ENCODE data around the gene KITLG. TPM values are rescaled to one million over a fixed set of nuclear protein-coding genes. Genes with fewer than 3 reads are reported as not detected.

Gene KITLG
- total RNA-seq, 4 donors from 2014 or later, result 3.9 to 33.0 (median 14.7) TPM

DNA sequence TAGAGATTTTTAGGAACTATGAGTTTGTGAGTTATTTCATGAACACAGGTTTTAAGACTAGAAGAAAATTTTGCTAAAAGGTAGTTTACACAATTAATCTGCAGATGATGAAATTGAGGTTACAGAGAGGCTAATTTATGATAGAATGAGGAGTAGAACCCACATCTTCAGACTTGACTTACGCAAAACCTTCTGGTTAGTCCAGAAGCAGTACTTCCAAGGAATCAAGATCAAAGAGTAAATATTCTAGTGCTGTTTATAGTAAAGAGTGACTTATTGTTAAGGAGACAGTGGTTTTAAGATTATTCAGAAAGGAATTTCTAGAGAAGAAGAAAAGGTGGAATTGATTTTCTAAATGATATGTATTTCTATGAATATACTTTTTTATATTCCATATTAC is 10.6 kb upstream of the KITLG start:
- no peaks in the 10 kb centered on the region for H3K27me3 ChIP-seq
- DNase-seq, result no peak
- no peaks in the 10 kb centered on the region for H3K36me3 ChIP-seq
- 91 to 94% methylated on average over 1 of the region's 1 CpG for WGBS, 2 donors
- TF ChIP-seq POLR2A (IDR thresholded peaks at IDR 0.05), result no peak
- TF ChIP-seq, protein P1, sequence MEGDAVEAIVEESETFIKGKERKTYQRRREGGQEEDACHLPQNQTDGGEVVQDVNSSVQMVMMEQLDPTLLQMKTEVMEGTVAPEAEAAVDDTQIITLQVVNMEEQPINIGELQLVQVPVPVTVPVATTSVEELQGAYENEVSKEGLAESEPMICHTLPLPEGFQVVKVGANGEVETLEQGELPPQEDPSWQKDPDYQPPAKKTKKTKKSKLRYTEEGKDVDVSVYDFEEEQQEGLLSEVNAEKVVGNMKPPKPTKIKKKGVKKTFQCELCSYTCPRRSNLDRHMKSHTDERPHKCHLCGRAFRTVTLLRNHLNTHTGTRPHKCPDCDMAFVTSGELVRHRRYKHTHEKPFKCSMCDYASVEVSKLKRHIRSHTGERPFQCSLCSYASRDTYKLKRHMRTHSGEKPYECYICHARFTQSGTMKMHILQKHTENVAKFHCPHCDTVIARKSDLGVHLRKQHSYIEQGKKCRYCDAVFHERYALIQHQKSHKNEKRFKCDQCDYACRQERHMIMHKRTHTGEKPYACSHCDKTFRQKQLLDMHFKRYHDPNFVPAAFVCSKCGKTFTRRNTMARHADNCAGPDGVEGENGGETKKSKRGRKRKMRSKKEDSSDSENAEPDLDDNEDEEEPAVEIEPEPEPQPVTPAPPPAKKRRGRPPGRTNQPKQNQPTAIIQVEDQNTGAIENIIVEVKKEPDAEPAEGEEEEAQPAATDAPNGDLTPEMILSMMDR (IDR thresholded peaks at IDR 0.05), result no peak
- intact Hi-C loops (cut with DNase I), result no loop called here
- no peak overlapping the region for H3K27ac ChIP-seq
- no peak overlapping the region for H3K4me3 ChIP-seq
- H3K4me1 ChIP-seq, result no peaks in the 10 kb centered on the region
- H3K9me3 ChIP-seq, result peaks cover 0 to 15% (median 9%) of the 10 kb centered on the region in 3 donors

DNA sequence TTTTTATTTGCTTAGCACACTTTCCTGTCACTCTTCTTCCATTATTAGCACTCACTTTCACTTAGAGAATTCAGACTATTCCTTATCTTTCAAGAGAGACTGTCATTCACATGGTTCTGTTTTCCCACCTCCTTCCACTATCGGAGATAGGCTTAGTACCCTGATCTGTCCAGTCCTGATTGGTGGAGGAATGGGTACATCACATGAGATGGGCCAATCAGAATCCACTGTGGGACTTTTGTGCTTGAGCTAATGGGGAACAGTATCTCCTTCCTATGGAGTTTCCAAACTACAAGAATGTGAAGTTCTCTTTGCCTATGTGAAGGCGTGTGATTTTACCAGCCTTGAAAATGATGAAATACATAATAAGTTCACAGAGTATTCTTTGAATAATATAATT is 4.8 kb upstream of the KITLG start:
- Histone ChIP-seq H3K27ac (no peak overlapping the region), H3K4me1 (peaks cover 0 to 8% (median 0%) of the 10 kb centered on the region in 3 donors), H3K27me3 (no peaks in the 10 kb centered on the region), H3K36me3 (no peaks in the 10 kb centered on the region), H3K4me3 (no peak overlapping the region), H3K9me3 (peaks cover 0 to 15% (median 9%) of the 10 kb centered on the region in 3 donors)
- intact Hi-C loops (cut with DNase I), result no loop called here
- DNase-seq, result no peak
- TF ChIP-seq, protein P1 (IDR thresholded peaks at IDR 0.05), result no peak
- TF ChIP-seq POLR2A (IDR thresholded peaks at IDR 0.05), result no peak
- WGBS, 2 donors, result 95 to 100% methylated on average over 2 of the region's 2 CpGs

DNA sequence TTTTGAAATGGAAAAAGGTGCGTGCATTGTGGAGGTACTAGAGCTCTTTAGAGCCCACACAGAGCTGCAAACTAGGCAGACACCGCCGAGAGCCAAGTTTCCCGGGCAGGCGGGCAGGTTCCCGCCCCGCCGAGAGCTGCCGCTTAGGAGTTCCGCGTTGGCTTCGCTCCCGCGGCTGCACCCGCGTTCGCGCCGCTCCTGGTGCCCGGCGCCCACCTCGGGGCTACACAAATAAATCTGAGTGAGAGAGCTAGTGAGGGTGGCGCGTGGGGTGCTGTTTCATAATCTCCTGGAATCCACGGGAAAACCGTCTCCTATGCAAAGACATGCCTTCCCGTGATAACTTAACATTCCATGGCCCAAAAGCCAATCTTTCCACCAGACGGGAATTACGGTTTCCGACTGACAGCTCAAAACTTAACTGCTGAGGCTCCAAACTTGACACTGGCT is 645 bp downstream of the KITLG start:
- H3K27ac ChIP-seq, result peak overlapping the region; percentile 76 to 89 (median 84)
- no peaks in the 10 kb centered on the region for H3K9me3 ChIP-seq
- H3K27me3 ChIP-seq, result no peaks in the 10 kb centered on the region
- TF ChIP-seq, protein P1 (IDR thresholded peaks at IDR 0.05), result no peak
- no peak for TF ChIP-seq POLR2A (IDR thresholded peaks at IDR 0.05)
- H3K4me3 ChIP-seq, result peak overlapping the region; percentile 67 to 87 (median 81)
- H3K36me3 ChIP-seq, result no peaks in the 10 kb centered on the region
- 0% methylated on average over 22 to 23 of the region's 30 CpGs for WGBS, 2 donors
- intact Hi-C loops (cut with DNase I), result loop anchor here (10.0 kb wide), 1 partner anchor 435 kb away; the partner anchor contains the start of genes CEP290 and TMTC3
- H3K4me1 ChIP-seq, result peaks cover 0 to 59% (median 10%) of the 10 kb centered on the region in 3 donors
- no peak for DNase-seq

DNA sequence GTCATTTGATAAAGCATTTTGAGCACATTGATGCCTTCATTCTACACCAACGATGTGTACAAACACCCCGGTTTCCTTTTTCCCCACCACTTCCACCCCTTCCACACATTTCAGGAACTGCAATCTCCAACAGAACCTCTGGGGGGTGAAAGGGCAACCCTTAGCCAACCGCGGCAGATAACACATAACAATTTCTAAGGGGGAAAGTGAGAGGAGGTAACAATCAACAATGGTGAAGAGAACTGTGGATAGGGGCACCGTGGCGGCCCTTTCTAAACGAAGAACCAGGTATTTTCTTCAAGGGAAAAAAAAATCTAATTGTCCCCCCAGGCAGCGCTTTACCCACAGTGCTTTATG is 1.1 kb downstream of the KITLG start:
- Histone ChIP-seq H3K36me3 (no peaks in the 10 kb centered on the region), H3K27me3 (no peaks in the 10 kb centered on the region), H3K4me3 (peak overlapping the region; percentile 67 to 87 (median 81)), H3K9me3 (no peaks in the 10 kb centered on the region), H3K4me1 (peaks cover 0 to 64% (median 15%) of the 10 kb centered on the region in 3 donors), H3K27ac (peak overlapping the region; percentile 76 to 89 (median 84))
- WGBS, 2 donors, result 1% methylated on average over 8 of the region's 8 CpGs
- intact Hi-C loops (cut with DNase I), result loop anchor here (10.0 kb wide), 1 partner anchor 434 kb away; the partner anchor contains the start of genes CEP290 and TMTC3
- TF ChIP-seq, protein P1 (IDR thresholded peaks at IDR 0.05), result peak in 4 of 6 experiments; percentile 34 to 61 (median 48)
- TF ChIP-seq POLR2A (IDR thresholded peaks at IDR 0.05), result no peak
- no peak for DNase-seq

- intact Hi-C loops (cut with DNase I), result loop anchor here (10.0 kb wide), 1 partner anchor 434 kb away; the partner anchor contains the start of genes CEP290 and TMTC3
- H3K4me3 ChIP-seq, result peak overlapping the region; percentile 67 to 87 (median 81)
- no peak for DNase-seq
- no peaks in the 10 kb centered on the region for H3K36me3 ChIP-seq
- H3K9me3 ChIP-seq, result no peaks in the 10 kb centered on the region
- H3K27ac ChIP-seq, result peak overlapping the region; percentile 76 to 89 (median 84)
- 17 to 33% methylated on average over 12 of the region's 12 CpGs for WGBS, 2 donors
- H3K4me1 ChIP-seq, result peaks cover 0 to 70% (median 21%) of the 10 kb centered on the region in 3 donors
- TF ChIP-seq, protein P1 (IDR thresholded peaks at IDR 0.05), result no peak
- no peak for TF ChIP-seq POLR2A (IDR thresholded peaks at IDR 0.05)
- H3K27me3 ChIP-seq, result no peaks in the 10 kb centered on the region
Measured at GRCh38 chr12:88578276-88579160, 1.8 kb downstream of the KITLG start.
